Heart right ventricle (tissue), 16 donors: ENCODE measurements around the gene RIN1. TPM values are rescaled to one million over a fixed set of nuclear protein-coding genes. Genes with fewer than 3 reads are reported as not detected.

Experiments
- ATAC-seq, 8 donors: fragments of 200-7000 bp; cut with Tn5 transposase; one replicate each; pipeline ENCODE4 v1.9.1; 2020; ENCODE audit warnings: mild to moderate bottlenecking in 8 of 8, moderate library complexity in 8 of 8, moderate number of reproducible peaks in 1 of 8
- DNase-seq, 2 donors: peaks; one replicate each; pipeline ENCODE4 v3.0.0-alpha.2; 2020
- H3K27ac ChIP-seq, 10 donors: fragments of 200-600 bp; sonication (generic) in 2 of 10; one replicate each; pipeline versions ENCODE4 v1.5.0 to v1.8.0; 2020 to 2022; ENCODE audit warnings: mild to moderate bottlenecking in 3 of 10
- H3K27me3 ChIP-seq, 7 donors: fragments of 200-600 bp; one replicate each; pipeline ENCODE4 v1.8.0; 2021 to 2022; ENCODE audit warnings: mild to moderate bottlenecking in 2 of 7
- H3K36me3 ChIP-seq, 9 donors: fragments of 200-600 bp; sonication (generic) in 1 of 9; one replicate each; pipeline versions ENCODE4 v1.5.0 to v1.8.0; 2020 to 2022; ENCODE audit warnings: mild to moderate bottlenecking in 2 of 9
- H3K4me1 ChIP-seq, 9 donors: fragments of 200-600 bp; sonication (generic) in 1 of 9; one replicate each; pipeline versions ENCODE4 v1.5.0 to v1.8.0; 2020 to 2022; ENCODE audit warnings: mild to moderate bottlenecking in 4 of 9
- H3K4me3 ChIP-seq, 10 donors: fragments of 200-600 bp; sonication (generic) in 2 of 10; one replicate each; pipeline versions ENCODE4 v1.5.0 to v1.8.0; 2020 to 2022; ENCODE audit warnings: mild to moderate bottlenecking in 7 of 10, moderate library complexity in 2 of 10
- H3K9me3 ChIP-seq, 11 donors: fragments of 200-600 bp in 10 of 11; sonication (generic) in 2 of 11; one replicate each; pipeline versions ENCODE4 v1.5.0 to v1.8.0; 2013 to 2022; ENCODE audit warnings: mild to moderate bottlenecking in 2 of 11, control low read depth in 1 of 11, moderate library complexity in 1 of 11
- CTCF ChIP-seq, 9 donors: fragments of 200-600 bp; sonication (generic) in 2 of 9; IDR thresholded peaks; one replicate each; pipeline versions ENCODE4 v1.5.0 to v1.8.0; 2021 to 2022; ENCODE audit warnings: antibody characterized with exemption in 9 of 9, mild to moderate bottlenecking in 5 of 9, moderate library complexity in 1 of 9
- WGBS, 2 donors: extraction: QIAGEN DNeasy Blood & Tissue Kit; methylation state at CpG; one replicate each; pipeline ENCODE4 v1.1.7; 2013; ENCODE audit warnings: inconsistent platforms in 1 of 2; 5-methylcytosine and 5-hydroxymethylcytosine counted together
- intact Hi-C, 10 donors: fragments of 100-400 bp; cut with DNase I; formaldehyde crosslinking; loops; one replicate each; pipeline versions ENCODE4 v1.11.1 to v1.14.2; 2022
- polyA plus RNA-seq, 2 donors: library from polyadenylated mRNA; stranded (reverse); fragments of 200-250 nt; gene quantifications; one replicate each; pipeline ENCODE4 v1.2.3, GENCODE V29; 2013
- total RNA-seq, 10 donors: library from RNA; stranded (reverse); fragmentation: NEBNext Ultra II Directional in 3 of 10; extraction: Animal tissue kit (Norgen Biotek cat#: 25700) in 3 of 10; gene quantifications; one replicate each; pipeline versions ENCODE4 v1.2.1 to v1.2.4, GENCODE V29; 2021 to 2023
- donor health status: Arrhythmogenic right ventricular cardiomyopathy.
- donor health status: ischemic (EF 13 %, LVEDD 7.1; RV severe dilation, severe dysfunction).
- donor health status: healthy with polysubstance abuse.
- donor health status: DM: no; HTN: yes; CAD: no.
- donor health status: DM: no; HTN: no; CAD: no.
- donor health status: ischemic (EF 25% LVEDD 6.9; RV normal size, moderate dysfunction).
- donor health status: ischemic (EF 25% LVEDD 5.7; RV mildly dilated, moderate dysfunction).
- donor health status: healthy.
- donor health status: DM: yes; HTN: yes; CAD: no.
- donor health status: Ischemic cardiomyopathy.
- donor health status: ischemic (EF 35%, LVEDD 5.7; RV mildly dilated, moderate dysfunction).
- donor health status: nonischemic (EF 11% LVEDD 7.7; RV severe dilation, severe dysfunction).
- donor health status: DM: yes; HTN: yes; CAD: no.
- donor health status: PGD.
- donor health status: ischemic (EF 29% LVEDD 5.4; RV normal size, mild dysfunction).
- donor health status: nonischemic (EF 23%, LVEDD 6.1; RV moderate dilation, normal function).

The RIN1 gene
- total and polyA plus RNA-seq, 12 donors, result 0.81 to 10.8 (median 1.9) TPM

GRCh38 chr11:66332371-66333219, 3.6 kb downstream of the RIN1 start:
- H3K4me1 ChIP-seq, result peaks cover 19 to 45% (median 37%) of the 10 kb centered on the region in 9 donors
- intact Hi-C loops, result loop anchor here in 1 of 10 donors (2.0 kb wide), 1 partner anchor 24 kb away; no protein-coding TSS in a partner anchor
- no peak for TF ChIP-seq CTCF (IDR thresholded peaks at IDR 0.05)
- no peaks in the 10 kb centered on the region for H3K9me3 ChIP-seq
- H3K36me3 ChIP-seq, result peaks cover 0 to 37% (median 0%) of the 10 kb centered on the region in 9 donors
- H3K27me3 ChIP-seq, result no peaks in the 10 kb centered on the region
- no peak overlapping the region for H3K4me3 ChIP-seq
- no peak overlapping the region for H3K27ac ChIP-seq
- ATAC-seq, result no peak
- no peak for DNase-seq
- WGBS, 2 donors, result 79 to 83% methylated on average over 18 of the region's 18 CpGs

- no peak for ATAC-seq
- Histone ChIP-seq H3K4me1 (peaks cover 22 to 46% (median 41%) of the 10 kb centered on the region in 9 donors), H3K4me3 (no peak overlapping the region), H3K9me3 (no peaks in the 10 kb centered on the region), H3K27me3 (no peaks in the 10 kb centered on the region), H3K36me3 (peaks cover 0 to 29% (median 0%) of the 10 kb centered on the region in 9 donors), H3K27ac (no peak overlapping the region)
- intact Hi-C loops, result loop anchor here in 1 of 10 donors (2.0 kb wide), 1 partner anchor 23 kb away; no protein-coding TSS in a partner anchor
- WGBS, 2 donors, result 85 to 86% methylated on average over 12 of the region's 12 CpGs
- TF ChIP-seq CTCF (IDR thresholded peaks at IDR 0.05), result no peak
- no peak for DNase-seq
Measured at GRCh38 chr11:66331542-66332370, 4.5 kb downstream of the RIN1 start.

GRCh38 chr11:66330931-66331330, 5.3 kb downstream of the RIN1 start:
- peaks cover 23 to 46% (median 41%) of the 10 kb centered on the region in 9 donors for H3K4me1 ChIP-seq
- whole genome bisulfite sequencing, 2 donors, result 61 to 65% methylated on average over 10 of the region's 10 CpGs
- DNase-seq, result no peak
- H3K36me3 ChIP-seq, result peaks cover 0 to 29% (median 0%) of the 10 kb centered on the region in 9 donors
- ATAC-seq, result no peak
- H3K4me3 ChIP-seq, result no peak overlapping the region
- H3K9me3 ChIP-seq, result no peaks in the 10 kb centered on the region
- H3K27ac ChIP-seq, result no peak overlapping the region
- H3K27me3 ChIP-seq, result no peaks in the 10 kb centered on the region
- intact Hi-C loops, result no loop called here
- TF ChIP-seq CTCF (IDR thresholded peaks at IDR 0.05), result no peak

- Histone ChIP-seq H3K27ac (no peak overlapping the region), H3K36me3 (peaks cover 0 to 24% (median 0%) of the 10 kb centered on the region in 9 donors), H3K4me1 (peaks cover 21 to 40% (median 30%) of the 10 kb centered on the region in 9 donors), H3K4me3 (no peak overlapping the region), H3K27me3 (no peaks in the 10 kb centered on the region), H3K9me3 (no peaks in the 10 kb centered on the region)
- no peak for TF ChIP-seq CTCF (IDR thresholded peaks at IDR 0.05)
- DNase-seq (no peak), ATAC-seq (no peak)
- intact Hi-C loops, result loop anchor here in 2 of 10 donors (2.0 to 5.0 kb wide), 2 partner anchors 16 to 107 kb away; no protein-coding TSS in a partner anchor
- WGBS, 2 donors, result 85 to 90% methylated on average over 3 of the region's 3 CpGs
Measured at GRCh38 chr11:66329165-66329673, 7.0 kb downstream of the RIN1 start.
